CD4-positive, alpha-beta T cell (primary cell): ENCODE measurements around the gene BLZF1. TPM values are rescaled to one million over a fixed set of nuclear protein-coding genes. Genes with fewer than 3 reads are reported as not detected.
A peak's percentile ranks its signal among the peaks of the same experiment; 100 is the strongest.

ENCODE experiments used
- ATAC-seq: fragments of 200-7000 bp; cut with Tn5 transposase; one replicate; pipeline ENCODE4 v1.10.0; 2022; ENCODE audit warnings: mild to moderate bottlenecking; ENCODE audit not compliant: poor library complexity
- CTCF ChIA-PET: fragments of 350-600 bp; sonication (Branson Sonifier 250); formaldehyde crosslinking; loops from one replicate; lab custom pipeline; 2021; ENCODE audit warnings: antibody characterized with exemption, inconsistent platforms; lab: Charles Lee
- POLR2A ChIA-PET: fragments of 350-600 bp; sonication (Branson Sonifier 250); formaldehyde crosslinking; loops from one replicate; lab custom pipeline; 2021; ENCODE audit warnings: antibody characterized with exemption, inconsistent platforms; lab: Charles Lee
- DNase-seq, 14 experiments: peaks; one replicate each; pipeline ENCODE4 v3.0.0-alpha.2; 2013 to 2020; ENCODE audit warnings: mixed read lengths in 2 of 14
- H3K27ac ChIP-seq, 2 donors: one replicate each; pipeline versions ENCODE4 v1.5.1 to v1.7.0; 2013; ENCODE audit warnings: low read length in 2 of 2, low read depth in 1 of 2, mild to moderate bottlenecking in 1 of 2
- H3K27me3 ChIP-seq, 2 experiments: 1 replicate in 1 of 2; 2 replicates in 1 of 2; pipeline versions ENCODE4 v1.6.1 to v1.7.0; 2013; ENCODE audit warnings: low read length in 2 of 2, control low read depth in 1 of 2, mild to moderate bottlenecking in 1 of 2, moderate library complexity in 1 of 2; ENCODE audit not compliant: insufficient read depth in 2 of 2, control insufficient read depth in 1 of 2
- H3K36me3 ChIP-seq: one replicate; pipeline ENCODE4 v1.6.1; 2013; ENCODE audit warnings: low read length, control low read depth; ENCODE audit not compliant: insufficient read depth
- H3K4me1 ChIP-seq: one replicate; pipeline ENCODE4 v1.6.1; 2013; ENCODE audit warnings: low read length, control low read depth; ENCODE audit not compliant: insufficient read depth
- H3K4me3 ChIP-seq: one replicate; pipeline ENCODE4 v1.5.1; 2013; ENCODE audit warnings: mild to moderate bottlenecking, low read length, moderate library complexity
- H3K9me3 ChIP-seq, 2 experiments: 1 replicate in 1 of 2; 2 replicates in 1 of 2; pipeline versions ENCODE4 v1.6.1 to v1.7.0; 2013; ENCODE audit warnings: low read length in 2 of 2, mild to moderate bottlenecking in 2 of 2, control low read depth in 1 of 2, moderate library complexity in 1 of 2; ENCODE audit not compliant: control insufficient read depth in 1 of 2, insufficient read depth in 1 of 2
- H3K27ac Mint-ChIP-seq: one replicate; pipeline ENCODE4 v1.8.0; 2020; ENCODE audit warnings: mixed read lengths
- H3K27me3 Mint-ChIP-seq: one replicate; pipeline ENCODE4 v1.8.0; 2021; ENCODE audit warnings: mixed read lengths
- H3K36me3 Mint-ChIP-seq: one replicate; pipeline ENCODE4 v1.8.0; 2021; ENCODE audit warnings: low read depth, mixed read lengths
- H3K4me1 Mint-ChIP-seq: one replicate; pipeline ENCODE4 v1.8.0; 2021; ENCODE audit warnings: low read depth, mixed read lengths
- H3K4me3 Mint-ChIP-seq: one replicate; pipeline ENCODE4 v1.8.0; 2020; ENCODE audit warnings: mild to moderate bottlenecking, mixed read lengths
- H3K9me3 Mint-ChIP-seq: one replicate; pipeline ENCODE4 v1.8.0; 2020; ENCODE audit warnings: mixed read lengths
- intact Hi-C, 2 experiments: fragments of 100-400 bp; cut with DNase I in 1 of 2; cut with micrococcal nuclease in 1 of 2; formaldehyde crosslinking; loops; one replicate each; pipeline versions ENCODE4 v1.15.1 to v1.9.0; 2023 to 2025; cut with DNase I, micrococcal nuclease
- total RNA-seq, 174 experiments: library from RNA in 2 of 174; stranded (reverse) in 2 of 174; gene quantifications; one replicate each; pipeline ENCODE4 v1.2.3 and lab custom pipeline; 2021 to 2026
- TF ChIP-seq, protein P1 (sequence below): fragments of 200-600 bp; IDR thresholded peaks from one replicate; pipeline ENCODE4 v1.8.0; 2022; ENCODE audit warnings: antibody characterized with exemption, mild to moderate bottlenecking

BLZF1 gene
- total RNA-seq, 2 experiments from 2014 or later = 10.0 to 10.6 TPM

DNA sequence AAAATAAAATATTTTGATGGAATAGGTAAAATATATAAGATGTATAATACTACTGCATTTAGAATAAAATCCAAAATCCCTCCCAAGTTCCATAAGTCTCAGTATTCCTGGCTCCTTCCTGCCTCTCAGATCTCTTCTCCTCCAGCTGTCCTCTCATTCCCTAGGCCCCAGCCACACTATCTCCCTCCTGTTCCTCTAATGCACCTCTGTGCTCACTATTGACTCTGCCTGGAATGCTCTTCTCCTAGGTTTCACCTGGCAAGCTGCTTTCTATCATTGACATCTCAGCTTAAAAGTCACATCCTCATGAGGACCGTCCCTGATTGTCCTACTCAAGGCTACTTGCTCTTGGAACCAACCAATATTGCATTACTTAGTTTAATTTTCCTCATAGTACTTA lies 7.6 kb upstream of the BLZF1 start:
- POLR2A ChIA-PET = no interaction called here
- intact Hi-C loops = loop anchor here (10.0 kb wide), 3 partner anchors 344 to 1646 kb away; partner anchors contain the start of gene TIPRL (in 1 of the 2)

DNA sequence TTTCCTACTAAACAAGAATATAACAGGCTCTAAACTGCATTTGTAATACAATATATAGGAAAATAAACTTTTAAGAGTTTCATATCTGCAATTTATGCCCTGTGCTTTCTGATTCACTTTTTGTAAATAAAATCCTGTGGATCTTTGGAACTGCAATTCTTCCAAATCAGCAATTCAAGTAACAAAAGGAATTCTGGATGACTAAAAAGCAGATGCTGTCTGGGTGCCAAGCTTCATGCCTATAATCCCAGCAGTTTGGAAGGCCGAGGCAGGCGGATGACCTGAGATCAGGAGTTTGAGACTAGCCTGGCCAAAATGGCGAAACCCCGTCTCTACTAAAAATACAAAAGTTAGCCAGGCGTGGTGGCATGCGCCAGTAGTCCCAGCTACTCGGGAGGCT lies 6.7 kb upstream of the BLZF1 start:
- no peak overlapping the region for H3K4me3 Mint-ChIP-seq
- Histone ChIP-seq H3K4me3 (no peak overlapping the region), H3K4me1 (peaks cover 3% of the 10 kb centered on the region), H3K36me3 (no peaks in the 10 kb centered on the region), H3K9me3 (no peaks in the 10 kb centered on the region), H3K27me3 (no peaks in the 10 kb centered on the region), H3K27ac (no peak overlapping the region)
- no peaks in the 10 kb centered on the region for H3K36me3 Mint-ChIP-seq
- H3K4me1 Mint-ChIP-seq = peaks cover 16% of the 10 kb centered on the region
- intact Hi-C loops = loop anchor here (10.0 kb wide), 3 partner anchors 344 to 1646 kb away; partner anchors contain the start of gene TIPRL (in 1 of the 2)
- TF ChIP-seq, protein P1, sequence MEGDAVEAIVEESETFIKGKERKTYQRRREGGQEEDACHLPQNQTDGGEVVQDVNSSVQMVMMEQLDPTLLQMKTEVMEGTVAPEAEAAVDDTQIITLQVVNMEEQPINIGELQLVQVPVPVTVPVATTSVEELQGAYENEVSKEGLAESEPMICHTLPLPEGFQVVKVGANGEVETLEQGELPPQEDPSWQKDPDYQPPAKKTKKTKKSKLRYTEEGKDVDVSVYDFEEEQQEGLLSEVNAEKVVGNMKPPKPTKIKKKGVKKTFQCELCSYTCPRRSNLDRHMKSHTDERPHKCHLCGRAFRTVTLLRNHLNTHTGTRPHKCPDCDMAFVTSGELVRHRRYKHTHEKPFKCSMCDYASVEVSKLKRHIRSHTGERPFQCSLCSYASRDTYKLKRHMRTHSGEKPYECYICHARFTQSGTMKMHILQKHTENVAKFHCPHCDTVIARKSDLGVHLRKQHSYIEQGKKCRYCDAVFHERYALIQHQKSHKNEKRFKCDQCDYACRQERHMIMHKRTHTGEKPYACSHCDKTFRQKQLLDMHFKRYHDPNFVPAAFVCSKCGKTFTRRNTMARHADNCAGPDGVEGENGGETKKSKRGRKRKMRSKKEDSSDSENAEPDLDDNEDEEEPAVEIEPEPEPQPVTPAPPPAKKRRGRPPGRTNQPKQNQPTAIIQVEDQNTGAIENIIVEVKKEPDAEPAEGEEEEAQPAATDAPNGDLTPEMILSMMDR = no peak
- no peak overlapping the region for H3K27ac Mint-ChIP-seq
- ChIA-PET CTCF (interaction anchor here (3.9 kb wide), 1 partner anchor 13 kb away, joined by 13 read pairs; no protein-coding TSS in a partner anchor), POLR2A (no interaction called here)
- H3K9me3 Mint-ChIP-seq = no peaks in the 10 kb centered on the region
- no peaks in the 10 kb centered on the region for H3K27me3 Mint-ChIP-seq
- DNase-seq = no peak
- ATAC-seq = no peak

More for the DNA sequence above, 7.6 kb upstream of the BLZF1 start:
- no peaks in the 10 kb centered on the region for H3K9me3 ChIP-seq
- H3K4me1 ChIP-seq = peaks cover 3% of the 10 kb centered on the region
- TF ChIP-seq, protein P1 = no peak
- H3K27ac Mint-ChIP-seq = no peak overlapping the region
- no peaks in the 10 kb centered on the region for H3K27me3 ChIP-seq
- CTCF ChIA-PET = interaction anchor here (3.9 kb wide), 1 partner anchor 12 kb away, joined by 13 read pairs; no protein-coding TSS in a partner anchor
- no peak overlapping the region for H3K27ac ChIP-seq
- no peaks in the 10 kb centered on the region for H3K27me3 Mint-ChIP-seq
- no peak overlapping the region for H3K4me3 Mint-ChIP-seq
- no peaks in the 10 kb centered on the region for H3K36me3 ChIP-seq
- H3K9me3 Mint-ChIP-seq = no peaks in the 10 kb centered on the region
- H3K36me3 Mint-ChIP-seq = no peaks in the 10 kb centered on the region
- no peak overlapping the region for H3K4me3 ChIP-seq
- ATAC-seq = no peak
- H3K4me1 Mint-ChIP-seq = peaks cover 16% of the 10 kb centered on the region
- DNase-seq = no peak

DNA sequence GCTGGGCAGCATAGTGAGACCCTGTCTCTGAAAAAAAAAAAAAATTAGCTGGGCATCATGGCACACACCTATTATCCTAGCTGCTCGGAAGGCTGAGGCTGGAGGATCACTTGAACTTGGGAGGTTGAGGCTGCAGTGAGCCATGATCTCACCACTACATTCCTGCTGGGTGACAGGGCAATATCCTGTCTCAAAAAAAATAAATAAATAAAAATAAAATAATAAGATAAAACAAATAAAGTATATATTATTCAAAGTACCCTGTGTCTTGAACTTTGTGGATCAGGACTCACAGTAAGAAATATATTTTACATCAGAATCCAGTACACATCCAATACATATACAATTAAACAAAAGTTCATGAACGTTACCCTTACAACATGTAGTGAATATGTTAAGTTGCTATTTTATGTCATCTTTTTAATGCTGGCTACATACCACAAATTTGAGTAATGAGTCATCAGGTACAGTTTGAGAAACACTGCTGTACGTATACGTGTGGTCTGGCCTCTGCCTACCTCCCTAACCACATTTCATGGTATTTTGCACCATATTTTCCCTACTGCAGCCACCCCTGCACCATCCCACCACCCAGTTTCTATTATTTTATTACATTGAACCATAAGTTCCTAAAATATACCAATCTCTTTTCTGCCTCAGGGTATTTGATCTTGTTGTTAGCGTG lies 4.8 kb upstream of the BLZF1 start:
- Histone ChIP-seq H3K27ac (no peak overlapping the region), H3K36me3 (no peaks in the 10 kb centered on the region), H3K9me3 (no peaks in the 10 kb centered on the region), H3K4me1 (peaks cover 8% of the 10 kb centered on the region), H3K4me3 (no peak overlapping the region), H3K27me3 (no peaks in the 10 kb centered on the region)
- ATAC-seq (no peak), DNase-seq (peak in 4 of 14 experiments; percentile 5 to 46 (median 32))
- CTCF ChIA-PET = interaction anchor here (3.9 kb wide), 1 partner anchor 15 kb away, joined by 13 read pairs; no protein-coding TSS in a partner anchor
- Mint-ChIP-seq H3K4me3 (no peak overlapping the region), H3K36me3 (no peaks in the 10 kb centered on the region), H3K4me1 (peaks cover 16% of the 10 kb centered on the region), H3K9me3 (no peaks in the 10 kb centered on the region), H3K27me3 (no peaks in the 10 kb centered on the region), H3K27ac (no peak overlapping the region)
- POLR2A ChIA-PET = no interaction called here
- intact Hi-C loops = loop anchor here (10.0 kb wide), 3 partner anchors 342 to 1648 kb away; partner anchors contain the start of gene TIPRL (in 1 of the 2)
- TF ChIP-seq, protein P1 = no peak
